Left colon (tissue), 2 donors: ENCODE measurements around the gene SMOC2. TPM values are rescaled to one million over a fixed set of nuclear protein-coding genes. Genes with fewer than 3 reads are reported as not detected.
"Not testable (repeated sequence)": the region's sequence is repeated elsewhere in the genome, so short reads cannot be mapped to it uniquely, and the experiment has no call there.

ENCODE experiments used
- ATAC-seq: fragments of 200-7000 bp; cut with Tn5 transposase; one replicate; pipeline ENCODE4 v1.9.1; 2020; ENCODE audit warnings: mild to moderate bottlenecking, moderate library complexity
- DNase-seq, 2 donors: peaks; one replicate each; pipeline ENCODE4 v3.0.0-alpha.2; 2020
- intact Hi-C, 2 donors: fragments of 100-400 bp; cut with DNase I in 1 of 2; cut with micrococcal nuclease in 1 of 2; formaldehyde crosslinking; loops; one replicate each; pipeline versions ENCODE4 v1.11.2 to v1.14.0; 2022; cut with DNase I, micrococcal nuclease
- total RNA-seq, 2 donors: library from RNA; stranded (reverse); fragmentation: NEBNext Ultra II Directional; extraction: Animal tissue kit (Norgen Biotek cat#: 25700); gene quantifications; one replicate each; pipeline ENCODE4 v1.2.1, GENCODE V29; 2021
- donor health status: DM: no; HTN: no; CAD: no.
- donor health status: DM: yes; HTN: yes; CAD: no.

Gene SMOC2
- total RNA-seq, 2 donors from 2014 or later = 14.4 to 18.9 TPM

DNA sequence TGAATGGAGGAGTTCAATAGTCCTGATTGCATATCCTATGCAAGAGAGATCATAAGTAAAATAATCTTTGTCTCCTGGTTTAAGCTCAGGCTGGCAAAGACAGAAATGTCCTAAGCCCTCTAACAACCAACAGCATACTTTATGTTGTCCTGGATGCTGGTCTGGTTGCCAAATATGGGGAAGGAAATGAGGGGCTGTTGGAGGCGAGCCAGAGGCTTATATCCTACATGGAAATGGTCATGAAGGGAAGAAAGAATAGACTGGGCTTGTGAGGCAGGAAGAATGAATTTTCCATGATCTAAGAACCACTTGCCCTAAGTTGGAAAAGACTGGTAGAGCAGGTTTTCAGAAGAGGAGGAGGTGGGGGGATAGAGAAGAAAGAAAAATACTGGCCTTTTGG, 237.1 kb downstream of the SMOC2 start:
- no peak for DNase-seq
- intact Hi-C loops = no loop called here
- no peak for ATAC-seq

DNA sequence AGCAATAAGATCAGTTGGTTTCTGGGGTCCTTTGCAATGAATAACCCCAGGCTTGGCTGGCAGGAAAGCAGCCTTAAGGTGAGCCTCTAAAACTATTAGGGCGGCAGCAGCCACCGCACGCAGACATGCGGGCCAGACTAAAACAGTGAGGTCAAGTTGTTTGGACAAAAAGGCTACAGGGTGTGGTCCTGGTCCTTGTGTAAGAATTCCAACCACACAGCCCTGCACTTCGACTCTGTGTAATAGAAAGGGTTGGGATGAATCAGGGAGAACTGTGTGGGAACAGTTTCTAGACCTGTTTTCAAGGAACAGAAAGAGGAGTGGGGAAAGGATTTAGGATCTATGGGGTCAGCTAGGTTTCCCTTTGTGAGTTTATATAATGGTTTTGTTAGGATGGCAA, 237.6 kb downstream of the SMOC2 start:
- peak; percentile 51 for ATAC-seq
- DNase-seq = no peak
- intact Hi-C loops = no loop called here

DNA sequence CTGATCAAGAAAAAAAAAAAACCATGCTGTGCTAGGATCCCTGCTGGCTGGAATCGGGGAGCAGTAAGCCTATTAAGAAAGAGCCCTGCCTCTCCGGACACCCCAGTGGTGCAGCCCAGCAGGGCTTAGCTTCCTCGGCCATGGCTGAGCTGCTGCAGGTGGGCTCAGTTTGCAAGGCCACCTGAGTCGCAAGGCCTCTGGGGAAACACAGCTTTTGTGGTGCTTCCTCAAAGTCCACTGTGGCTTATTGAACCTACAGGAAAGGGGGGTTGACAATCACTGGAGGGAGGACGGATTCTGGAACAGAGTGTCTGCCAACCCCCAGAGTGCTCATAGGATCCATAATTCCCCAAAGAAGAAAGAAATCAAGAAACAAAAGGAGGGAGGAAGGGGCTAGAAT, 240.8 kb downstream of the SMOC2 start:
- intact Hi-C loops = no loop called here

DNA sequence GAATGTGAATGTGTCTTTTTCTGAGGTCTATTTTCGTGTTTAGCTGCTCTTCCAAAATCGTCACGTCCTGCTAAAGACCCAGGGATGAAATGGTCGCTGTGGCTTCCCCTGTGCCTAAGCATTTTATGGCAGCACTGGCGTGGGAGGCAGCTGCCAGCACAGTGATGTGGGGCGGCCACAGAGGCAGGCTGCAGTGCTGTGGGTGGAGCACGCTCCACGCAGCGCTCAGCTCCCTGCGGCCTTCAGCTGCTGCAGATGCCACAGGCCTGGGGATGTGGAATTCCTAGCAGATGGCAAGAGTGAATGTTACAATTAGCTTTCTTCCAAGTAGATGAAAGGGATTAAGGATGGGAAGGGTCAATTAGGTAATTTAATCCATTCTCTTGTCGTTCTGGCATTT, 242.6 kb downstream of the SMOC2 start:
- intact Hi-C loops = no loop called here
- no peak for ATAC-seq
- no peak for DNase-seq

More for the DNA sequence above, 240.8 kb downstream of the SMOC2 start:
- ATAC-seq (no peak), DNase-seq (no peak)

DNA sequence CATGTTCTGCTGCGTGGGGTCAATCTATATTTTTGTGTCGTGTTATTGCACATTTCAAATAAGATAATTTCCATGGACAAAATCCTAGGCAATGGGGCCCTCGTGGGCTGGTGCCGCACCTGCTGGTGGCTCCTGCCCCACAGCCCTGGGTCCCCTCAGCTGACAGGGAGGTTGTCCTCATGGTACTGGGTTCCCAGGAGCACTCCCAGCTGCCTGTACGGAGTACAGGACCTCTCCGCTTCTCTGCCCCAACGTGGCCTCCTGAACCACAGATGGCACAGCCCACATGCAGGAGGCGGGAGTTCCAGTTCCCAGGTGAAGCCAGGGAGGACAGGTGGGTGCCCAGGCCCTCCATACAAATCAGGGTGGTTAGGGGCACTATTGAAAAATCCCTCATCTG, 243.5 kb downstream of the SMOC2 start:
- DNase-seq (no peak), ATAC-seq (no peak)
- intact Hi-C loops = no loop called here

DNA sequence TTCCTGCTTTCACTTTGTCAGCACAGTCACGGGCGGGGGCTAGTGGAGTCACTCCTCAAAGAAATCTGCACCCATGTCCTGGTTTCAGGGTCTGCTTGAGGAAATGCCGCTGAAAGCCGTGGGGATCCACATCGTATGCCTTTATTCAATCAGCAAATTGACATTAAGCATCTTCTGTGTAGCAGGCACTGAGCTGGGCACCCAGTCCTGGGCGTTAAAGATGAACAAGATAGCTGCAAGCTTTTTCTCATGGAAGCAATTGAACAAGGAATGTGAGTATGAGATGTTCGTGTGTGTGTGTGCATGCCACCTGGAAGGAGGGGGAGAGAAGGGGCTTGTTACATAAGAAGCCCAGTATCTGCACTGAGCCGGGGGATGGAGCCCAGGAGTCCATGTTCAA, 243.9 kb downstream of the SMOC2 start:
- ATAC-seq (no peak), DNase-seq (no peak)
- intact Hi-C loops = no loop called here

DNA sequence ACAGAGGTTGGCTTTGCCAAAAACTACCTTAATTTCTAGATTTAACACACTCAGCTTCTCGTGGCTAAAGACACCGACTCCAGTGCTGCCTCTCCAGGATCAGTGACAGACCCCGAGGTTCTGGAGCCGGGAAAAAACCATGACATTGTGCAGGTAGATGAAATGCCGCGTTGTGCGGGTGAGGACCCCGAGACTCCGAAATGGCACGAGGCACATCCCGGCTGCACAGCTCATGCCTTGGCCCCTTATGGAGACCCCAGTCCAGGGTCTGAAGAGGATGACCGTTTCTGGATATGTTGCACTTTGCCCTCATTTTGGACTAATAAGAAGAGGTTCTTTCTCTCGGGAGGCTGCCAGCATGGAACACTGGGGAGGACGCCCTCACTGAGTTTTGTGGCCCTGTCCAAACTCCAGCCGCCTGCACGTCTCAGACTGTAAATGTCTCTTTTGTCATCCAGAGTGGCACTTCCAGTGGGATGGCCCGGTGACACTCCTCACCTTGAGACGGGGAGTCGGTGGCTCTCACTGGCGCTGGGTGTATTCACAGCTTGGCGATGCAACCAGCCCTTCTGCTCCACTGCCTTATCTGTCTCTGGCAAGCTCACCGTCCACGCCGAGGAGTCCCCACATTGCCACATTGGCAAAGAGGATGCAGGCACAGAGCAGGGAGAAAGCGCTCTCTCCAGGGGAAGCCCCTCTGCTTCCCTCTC, 245.2 kb downstream of the SMOC2 start:
- intact Hi-C loops = no loop called here
- no peak for DNase-seq

DNA sequence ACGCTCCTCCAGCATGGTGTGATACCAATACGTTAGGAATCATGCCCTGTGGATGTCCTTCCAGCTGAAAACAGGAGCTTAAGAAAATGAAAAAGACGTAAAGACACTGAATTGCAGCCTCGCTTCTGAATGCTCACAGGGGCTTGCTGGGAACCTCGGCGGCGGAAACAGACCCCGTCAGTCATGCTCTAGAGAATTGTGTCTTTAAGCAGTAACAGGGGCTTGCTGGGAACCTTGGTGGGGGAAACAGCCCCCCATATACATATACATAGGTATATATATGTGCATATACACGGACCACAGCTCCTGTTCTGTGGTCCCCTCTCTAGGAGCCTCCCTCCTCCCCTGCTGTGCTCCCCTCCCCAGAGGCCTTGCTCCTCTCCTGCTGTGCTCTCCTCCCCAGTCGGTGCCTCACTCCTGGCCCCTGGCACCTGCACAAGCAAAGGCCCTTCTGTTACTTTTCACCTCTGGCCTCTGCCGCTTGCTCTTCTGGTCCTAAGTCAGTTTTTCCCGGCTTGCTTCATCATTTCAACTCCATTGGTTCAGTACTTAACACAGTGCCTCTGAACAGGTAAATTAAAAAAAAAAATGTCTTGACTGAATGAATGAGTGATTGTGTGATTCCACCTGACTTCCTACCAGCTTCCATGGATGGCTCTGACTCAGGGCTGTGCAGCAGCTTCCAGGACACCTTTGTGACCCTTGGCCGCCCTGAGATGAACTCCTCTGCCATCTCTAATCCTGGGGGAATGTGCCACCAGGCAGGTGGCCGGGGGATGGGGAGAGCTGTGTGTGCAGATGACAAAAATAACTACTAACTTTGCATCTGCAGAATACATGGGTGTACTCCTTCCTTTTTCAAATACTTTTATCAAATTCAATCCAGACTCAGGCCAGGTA, 246.1 kb downstream of the SMOC2 start:
- intact Hi-C loops = no loop called here
- DNase-seq (no peak), ATAC-seq (no peak)

More for the DNA sequence above, 245.2 kb downstream of the SMOC2 start:
- no peak for ATAC-seq

DNA sequence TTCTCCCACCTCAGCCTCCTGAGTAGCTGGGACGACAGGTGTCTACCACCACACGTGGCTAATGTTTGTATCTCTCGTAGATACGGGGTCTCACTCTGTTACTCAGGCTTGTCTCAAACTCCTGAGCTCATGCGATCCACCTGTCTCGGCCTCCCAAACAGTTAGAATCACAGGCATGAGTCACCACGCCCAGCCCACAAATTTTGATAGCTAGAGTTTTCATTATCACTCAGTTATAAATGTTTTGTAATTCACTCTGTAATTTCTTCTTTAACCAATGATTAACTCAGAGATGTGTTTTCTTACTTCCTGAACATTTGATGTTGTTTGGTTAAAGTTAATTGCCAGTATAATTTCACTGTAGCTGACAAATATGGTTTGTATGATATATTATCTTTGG, 249.3 kb downstream of the SMOC2 start:
- ATAC-seq = peak; percentile 93
- DNase-seq = peak in 1 of 2 donors; percentile 37
- intact Hi-C loops = no loop called here

DNA sequence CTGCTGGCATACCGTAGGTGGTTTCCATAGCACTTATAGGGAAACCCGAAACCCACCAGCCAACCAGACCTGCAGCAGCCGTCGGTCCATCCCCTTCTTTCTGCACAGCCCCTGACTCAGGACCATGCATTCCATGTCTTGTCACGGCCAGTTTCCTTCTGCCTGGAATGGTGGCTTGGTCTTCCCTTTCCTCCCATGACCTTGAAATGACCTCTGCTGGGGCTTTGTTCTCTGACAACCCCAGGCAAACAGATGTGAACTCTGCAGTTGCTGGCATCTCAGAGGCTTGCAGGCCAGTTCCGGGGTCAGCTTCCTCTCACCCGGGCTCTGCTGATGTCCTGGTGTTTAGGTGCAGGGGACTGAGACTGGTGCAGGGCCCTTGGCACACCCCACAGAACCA, 250.8 kb downstream of the SMOC2 start:
- intact Hi-C loops = no loop called here
- no peak for ATAC-seq
- no peak for DNase-seq

DNA sequence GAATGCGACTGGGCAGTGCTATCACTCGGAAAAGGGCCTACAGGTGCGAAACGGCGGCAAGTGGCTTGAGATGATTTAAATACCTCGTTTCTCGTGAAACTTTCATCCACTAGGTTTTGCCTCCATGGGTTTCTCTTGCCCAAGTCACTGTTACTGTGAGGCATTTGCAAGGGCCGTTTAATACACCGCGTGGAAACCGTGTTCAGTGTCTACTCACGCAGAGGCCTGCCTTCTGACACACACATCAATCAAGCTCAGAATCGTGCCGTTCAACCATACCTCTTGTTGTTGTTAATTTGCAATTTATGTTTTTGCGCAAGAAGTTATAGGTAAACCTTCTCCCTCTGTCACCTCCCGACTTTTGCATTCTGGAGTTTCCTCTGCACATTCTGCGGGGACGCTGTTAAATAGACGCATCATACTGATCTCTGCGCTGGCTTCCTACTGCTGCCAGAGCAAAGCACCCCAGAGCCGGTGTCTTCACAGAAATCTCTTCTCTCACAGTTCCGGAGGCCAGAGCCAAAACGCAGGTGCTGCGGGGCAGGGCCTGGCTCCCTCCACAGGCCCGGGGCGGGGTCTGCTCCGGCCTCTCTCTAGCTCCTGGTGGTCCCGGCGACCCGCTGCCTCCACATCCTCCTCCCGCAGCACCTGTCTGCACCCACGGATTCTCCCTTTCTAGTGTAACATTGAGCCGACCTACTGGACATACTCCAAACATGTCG, 251.4 kb downstream of the SMOC2 start:
- intact Hi-C loops = no loop called here
- no peak for ATAC-seq
- no peak for DNase-seq

DNA sequence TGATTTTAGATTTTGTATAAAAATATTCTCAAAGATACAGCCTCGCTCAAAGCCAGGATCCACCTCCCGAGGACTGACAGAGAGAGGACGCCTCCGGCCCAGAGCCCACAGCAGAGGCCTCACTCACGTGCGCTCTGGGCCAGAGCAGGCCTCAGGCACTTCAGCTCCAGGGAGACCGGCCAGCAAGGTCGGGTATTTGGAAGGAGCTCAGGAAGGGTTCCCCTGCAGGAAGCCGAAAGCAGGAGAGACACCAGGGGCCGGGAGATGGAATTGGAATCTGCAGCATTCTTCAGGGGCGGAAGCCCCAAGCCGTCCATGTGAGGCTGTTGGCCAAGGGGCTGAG, 251.9 kb downstream of the SMOC2 start:
- intact Hi-C loops, DNase-seq, ATAC-seq: not testable (repeated sequence)

DNA sequence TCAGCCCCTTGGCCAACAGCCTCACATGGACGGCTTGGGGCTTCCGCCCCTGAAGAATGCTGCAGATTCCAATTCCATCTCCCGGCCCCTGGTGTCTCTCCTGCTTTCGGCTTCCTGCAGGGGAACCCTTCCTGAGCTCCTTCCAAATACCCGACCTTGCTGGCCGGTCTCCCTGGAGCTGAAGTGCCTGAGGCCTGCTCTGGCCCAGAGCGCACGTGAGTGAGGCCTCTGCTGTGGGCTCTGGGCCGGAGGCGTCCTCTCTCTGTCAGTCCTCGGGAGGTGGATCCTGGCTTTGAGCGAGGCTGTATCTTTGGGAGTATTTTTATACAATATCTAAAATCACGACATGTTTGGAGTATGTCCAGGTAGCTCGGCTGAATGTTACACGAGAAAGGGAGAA, 253.8 kb downstream of the SMOC2 start:
- ATAC-seq, intact Hi-C loops, DNase-seq: not testable (repeated sequence)

DNA sequence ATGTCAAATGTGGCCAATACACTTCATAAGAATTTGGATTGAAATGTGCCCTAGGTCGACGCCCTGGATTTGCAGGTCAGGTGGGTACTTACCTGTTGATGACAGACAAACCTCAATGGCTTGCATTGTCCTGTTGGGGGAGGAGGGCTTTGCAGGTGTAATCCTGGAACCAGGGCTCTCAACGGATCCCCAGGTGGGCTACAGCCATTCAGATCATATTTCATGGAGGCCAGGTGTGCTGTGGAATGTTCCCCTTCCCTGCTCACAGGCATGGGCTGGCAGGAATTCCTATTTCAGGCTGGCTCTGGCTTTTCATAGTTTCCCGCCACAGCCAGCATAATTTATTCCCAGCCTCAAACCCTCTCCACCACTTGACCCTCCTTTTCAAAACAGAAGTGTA, 254.7 kb downstream of the SMOC2 start:
- DNase-seq (no peak), ATAC-seq (no peak)
- intact Hi-C loops = no loop called here

DNA sequence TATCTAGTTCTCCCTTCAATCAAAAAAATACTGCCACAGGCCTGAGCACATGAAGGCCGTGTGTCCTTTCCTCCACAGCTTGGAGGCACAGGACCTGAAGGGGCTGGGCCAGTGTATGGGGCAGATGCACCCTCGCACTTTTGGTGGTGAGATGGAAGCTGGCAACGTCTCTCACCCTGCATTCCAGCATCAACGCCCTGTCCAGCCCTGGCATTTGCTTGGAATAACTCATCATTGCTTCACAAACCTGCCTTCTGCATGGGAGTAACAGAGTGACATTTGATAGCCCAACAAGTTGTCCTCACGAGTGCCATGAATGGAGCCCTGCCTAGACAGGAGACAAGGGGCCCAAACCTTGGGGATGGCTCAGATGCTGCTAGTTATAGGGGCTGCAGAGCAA, 257.9 kb downstream of the SMOC2 start:
- no peak for DNase-seq
- intact Hi-C loops = no loop called here
- ATAC-seq = no peak

DNA sequence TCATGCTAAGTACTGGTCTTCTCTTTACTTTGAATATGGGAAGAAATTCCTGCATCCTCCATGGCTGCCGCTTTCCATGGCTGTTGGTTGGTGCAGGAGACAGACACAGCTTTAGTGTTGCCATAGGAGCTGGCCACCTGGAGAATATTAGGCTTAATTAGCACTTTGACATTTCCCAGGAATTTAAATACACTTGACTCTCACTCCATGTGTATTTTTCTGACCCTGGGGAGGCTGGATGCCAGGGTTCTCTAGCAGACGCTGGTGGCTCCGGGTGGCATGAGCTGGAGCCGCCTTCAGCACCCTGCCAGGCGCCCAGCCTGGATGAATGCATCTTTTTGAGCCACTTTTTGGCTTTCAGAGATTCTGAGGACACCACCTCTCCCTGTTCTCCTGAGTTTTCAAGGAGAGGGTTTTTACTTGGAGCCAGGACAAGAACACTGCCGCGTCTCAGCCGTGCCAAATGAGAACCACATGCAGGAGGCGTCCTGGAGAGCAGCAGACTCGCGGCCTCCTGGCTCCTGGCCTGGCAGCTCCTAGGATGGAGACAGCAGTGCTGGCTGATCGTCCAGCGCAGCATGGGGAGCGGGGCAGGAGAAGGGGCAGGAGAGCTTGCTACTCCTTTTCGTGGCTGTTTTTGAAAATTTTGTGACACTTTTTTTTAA, 258.8 kb downstream of the SMOC2 start:
- intact Hi-C loops = no loop called here
- DNase-seq (peak in 1 of 2 donors; percentile 45), ATAC-seq (no peak)

DNA sequence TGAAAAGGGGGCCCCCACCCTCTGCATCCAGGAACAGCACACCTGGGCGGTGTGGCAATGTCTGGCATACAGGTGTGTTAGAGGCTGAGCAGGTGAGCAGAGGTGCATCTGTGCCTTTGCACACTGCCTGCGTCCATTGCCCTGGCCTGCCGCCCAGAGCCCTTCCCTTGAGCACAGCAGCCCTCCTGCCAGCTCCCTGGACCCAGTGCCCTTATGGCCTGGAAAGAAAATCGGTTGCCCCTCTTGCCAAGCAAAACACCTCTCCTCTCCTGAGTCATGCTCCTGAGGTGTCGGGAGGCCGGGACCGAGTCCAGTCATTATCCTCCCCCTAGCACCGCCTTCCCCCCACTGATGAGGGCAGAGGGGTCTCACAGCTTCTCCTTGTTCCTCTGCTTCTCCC, 259.9 kb downstream of the SMOC2 start:
- ATAC-seq (peak; percentile 68), DNase-seq (no peak)
- intact Hi-C loops = no loop called here

DNA sequence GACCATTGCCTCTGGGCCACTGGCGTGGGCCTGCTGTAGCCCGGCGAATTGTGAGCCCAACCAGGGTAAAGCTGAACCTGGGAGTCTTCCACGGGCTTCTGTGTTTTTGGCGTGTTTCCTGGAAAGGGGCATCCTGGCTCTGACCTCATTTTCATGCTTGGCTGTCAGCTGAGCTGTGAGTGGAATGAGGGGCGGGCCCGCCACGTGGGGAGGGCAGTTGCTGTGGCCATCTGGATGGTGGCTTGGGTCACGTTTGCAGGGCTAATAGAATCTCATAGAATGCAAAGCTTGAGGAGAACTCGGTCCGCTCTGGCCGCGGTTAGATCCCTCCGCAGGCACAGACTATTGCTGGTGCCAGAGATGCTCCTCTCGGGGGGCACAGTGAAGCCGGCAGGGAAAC, 263.0 kb downstream of the SMOC2 start:
- intact Hi-C loops = no loop called here
- no peak for DNase-seq

DNA sequence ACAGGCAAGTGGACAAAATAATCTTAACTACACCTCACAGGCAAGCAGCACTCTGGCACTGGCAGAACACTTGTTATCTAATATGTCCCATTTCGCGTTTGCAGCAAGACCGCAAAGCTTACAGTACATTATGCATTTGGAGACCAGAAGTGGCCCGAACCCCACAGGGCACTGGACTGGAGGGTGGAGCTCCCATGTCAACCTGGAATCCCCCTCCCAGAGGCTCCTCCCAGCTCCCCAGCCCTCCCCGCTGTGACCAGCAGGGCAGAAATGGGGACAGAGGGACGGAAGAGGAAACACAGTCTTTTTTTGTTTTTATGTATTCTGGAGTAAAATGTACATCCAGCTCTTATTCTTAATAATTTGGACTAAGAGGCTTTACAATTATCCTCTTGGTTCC, 263.7 kb downstream of the SMOC2 start:
- intact Hi-C loops = no loop called here
- ATAC-seq (no peak), DNase-seq (no peak)

More for the DNA sequence above, 263.0 kb downstream of the SMOC2 start:
- ATAC-seq = no peak
